Brain pericyte (primary cell): ENCODE results near the gene VAPB.

ENCODE experiments used
- DNase-seq: peaks from one replicate; pipeline ENCODE4 v3.0.0-alpha.2; 2012; ENCODE audit warnings: low read depth, low spot score

VAPB gene

GRCh38 chr20:58481481-58482021 lies 92.5 kb downstream of the VAPB start:
- DNase-seq, result no peak

DNA sequence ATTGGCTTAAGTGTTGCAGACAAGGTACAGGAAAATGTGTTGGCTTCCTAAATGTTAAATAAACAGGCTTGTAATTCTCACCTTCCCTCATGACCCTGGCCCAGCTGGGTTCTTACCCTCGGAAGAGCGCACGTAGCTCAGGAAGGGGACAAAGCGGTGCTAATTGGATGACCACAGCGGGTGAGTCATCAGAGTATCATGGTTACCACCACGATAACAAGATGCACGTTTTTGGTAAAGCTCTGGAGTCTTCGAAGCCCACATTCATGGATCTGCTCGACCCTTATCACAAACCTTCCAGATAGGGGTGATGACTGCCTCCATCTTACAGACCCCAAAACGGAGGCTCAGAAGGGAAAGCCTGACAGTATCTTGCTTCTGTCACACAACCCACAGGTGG lies 93.4 kb downstream of the VAPB start:
- no peak for DNase-seq

DNA sequence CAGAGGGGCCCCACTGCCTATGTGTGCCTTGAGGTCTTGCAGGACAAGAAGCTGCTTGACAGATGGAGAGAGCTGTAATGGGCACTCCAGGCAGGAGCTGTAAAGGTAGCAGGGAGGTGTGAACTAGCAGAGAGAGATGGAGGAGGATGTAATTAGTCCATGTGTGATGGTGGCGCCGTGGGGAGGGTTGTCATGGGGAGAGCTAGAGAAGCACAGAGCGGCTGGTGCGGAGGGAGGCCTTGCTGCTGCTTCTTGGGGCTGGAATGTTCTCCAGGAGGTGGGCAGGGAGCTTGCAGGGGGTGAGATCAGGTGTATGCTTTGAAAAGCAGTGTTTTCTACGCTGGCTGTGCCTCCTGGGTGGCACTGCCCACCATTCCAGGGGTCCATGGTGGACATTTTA lies 94.0 kb downstream of the VAPB start:
- DNase-seq, result no peak

GRCh38 chr20:58483470-58483869 lies 94.4 kb downstream of the VAPB start:
- DNase-seq, result no peak

DNA sequence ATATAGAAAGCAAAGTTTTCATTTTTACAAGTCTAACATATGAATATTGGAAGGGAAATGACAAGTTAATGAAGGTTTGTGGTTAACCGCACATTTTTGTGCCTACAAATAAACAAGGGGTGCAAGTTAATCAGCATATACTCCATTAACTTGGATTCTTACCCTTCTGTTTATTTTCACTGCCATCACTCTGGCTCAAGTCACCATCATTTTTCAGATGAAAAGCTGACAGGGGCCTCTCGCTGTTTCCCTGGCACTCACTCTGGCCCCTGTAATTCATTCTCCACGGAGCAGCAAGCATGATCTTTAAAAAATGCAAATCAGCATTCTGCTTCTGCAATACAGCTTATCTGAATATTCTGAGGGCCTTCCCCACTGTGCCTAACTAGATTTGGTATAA lies 96.4 kb downstream of the VAPB start:
- DNase-seq, result no peak

DNA sequence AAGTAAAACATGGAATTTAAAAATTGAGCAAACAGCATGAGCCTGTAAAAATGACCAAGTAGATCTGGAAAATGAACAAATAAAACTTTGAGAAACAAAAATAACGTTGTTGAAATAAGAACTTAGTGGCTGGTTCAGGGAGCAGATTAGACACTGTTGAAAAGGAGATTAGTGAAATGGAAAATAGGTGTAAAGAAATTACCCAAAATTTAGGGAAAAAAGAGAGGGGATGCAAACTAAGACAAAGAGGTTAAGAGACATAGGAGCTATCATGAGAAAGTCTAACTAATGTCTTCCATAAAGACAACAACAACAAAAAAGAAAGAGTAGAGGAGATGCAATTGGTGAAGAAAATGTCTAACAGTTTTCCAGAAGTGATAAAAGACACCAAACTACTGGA lies 97.2 kb downstream of the VAPB start:
- DNase-seq, result no peak

- DNase-seq, result no peak
Measured at GRCh38 chr20:58492074-58492718, 103.2 kb downstream of the VAPB start.

DNA sequence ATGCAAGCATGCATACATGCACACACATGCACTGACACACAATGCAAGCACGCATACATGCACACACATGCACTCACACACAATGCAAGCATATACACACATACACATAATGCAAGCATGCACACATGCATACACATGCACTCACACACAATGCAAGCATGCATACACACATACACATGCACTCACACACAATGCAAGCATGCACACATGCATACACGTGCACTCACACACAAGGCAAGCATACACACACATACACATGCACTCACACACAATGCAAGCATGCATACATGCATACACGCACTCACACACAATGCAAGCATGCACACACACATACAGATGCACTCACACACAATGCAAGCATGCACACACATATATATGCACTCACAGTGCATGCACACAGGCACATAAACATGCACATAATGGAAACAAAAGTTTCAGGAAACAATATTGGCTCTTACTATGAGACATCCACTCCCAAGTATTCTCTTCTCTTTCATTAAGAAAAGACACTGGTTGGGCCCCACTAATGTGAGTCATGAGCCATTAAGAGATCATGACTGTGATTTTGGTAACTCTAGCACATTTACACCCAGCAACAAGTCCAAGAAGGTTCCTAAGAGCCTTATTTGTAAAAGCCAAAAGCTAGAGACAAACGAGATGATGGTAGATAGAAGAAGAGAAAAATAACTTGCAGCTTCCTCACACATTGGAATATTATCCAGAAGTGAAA lies 103.9 kb downstream of the VAPB start:
- no peak for DNase-seq

DNA sequence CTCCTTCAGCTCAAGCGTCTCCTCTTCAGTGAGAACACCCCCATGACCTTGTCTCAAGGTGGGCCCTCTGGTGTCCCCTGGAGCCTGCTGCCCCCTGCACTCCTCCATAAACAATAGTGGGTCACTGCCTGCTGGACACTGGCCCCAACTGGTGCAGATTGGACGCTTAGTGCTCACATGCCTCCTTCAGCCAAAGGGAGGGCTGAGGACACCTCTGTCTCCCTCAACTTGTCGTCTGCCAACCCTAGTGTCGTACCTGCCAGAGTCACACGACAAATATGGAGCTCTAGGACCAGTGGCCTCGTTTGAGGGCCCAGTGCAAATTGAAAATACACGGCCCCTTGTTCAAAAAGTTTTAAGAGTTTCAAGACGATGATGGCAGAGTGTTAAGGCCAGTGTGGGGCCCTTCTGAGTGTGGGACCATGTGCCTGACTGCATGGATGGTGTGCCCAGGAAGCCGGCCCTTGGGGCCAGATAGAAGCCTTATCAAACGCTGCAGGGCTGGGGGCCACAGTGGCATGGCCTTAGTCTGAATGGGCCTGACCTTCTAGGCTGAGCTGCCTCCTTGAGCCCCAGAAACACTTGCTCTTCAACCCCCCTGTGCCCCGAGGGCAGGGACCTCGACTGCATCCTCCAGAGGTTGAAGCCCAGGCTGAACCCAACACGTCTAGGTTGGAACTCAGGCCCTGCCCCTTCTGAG lies 106.0 kb downstream of the VAPB start:
- DNase-seq, result no peak

DNA sequence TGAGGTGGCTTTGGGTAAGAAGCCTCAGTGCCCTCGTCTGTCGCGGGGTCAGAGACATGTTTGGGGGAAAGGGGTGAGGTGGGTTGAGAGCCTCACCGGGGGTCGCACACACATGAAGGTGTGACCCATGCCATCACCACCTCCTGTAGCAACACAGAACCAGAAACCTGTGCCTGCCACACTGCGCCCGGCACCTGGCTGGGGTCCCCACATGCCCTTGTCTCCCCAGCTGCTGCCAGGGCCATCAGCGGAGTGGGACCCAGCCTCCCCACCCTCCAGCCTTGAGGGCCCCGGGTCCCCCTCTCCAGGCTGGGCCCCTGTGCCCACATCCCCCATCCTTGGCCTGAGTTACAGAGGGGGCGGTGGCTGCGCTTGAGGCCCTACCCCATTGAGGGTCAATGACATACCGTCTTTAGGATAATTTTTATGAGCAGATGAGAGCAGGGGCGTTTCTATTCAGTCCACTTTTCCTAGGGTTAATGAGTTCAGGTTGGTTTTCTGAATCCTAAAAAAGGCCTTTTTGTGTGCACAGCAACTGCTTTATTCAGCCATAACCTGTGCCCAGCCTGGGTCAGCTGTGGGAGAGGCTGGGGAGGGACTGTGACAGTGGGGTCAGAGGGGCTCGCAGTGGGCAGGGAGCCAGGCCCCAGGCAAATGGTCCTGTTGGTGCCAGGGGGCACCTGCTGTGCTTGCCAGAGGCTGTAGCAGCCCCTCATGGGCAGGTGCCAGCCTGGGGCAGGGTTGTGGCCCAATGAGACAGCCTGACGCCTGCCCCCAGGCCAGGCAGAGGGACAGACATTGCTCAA lies 106.8 kb downstream of the VAPB start:
- no peak for DNase-seq

GRCh38 chr20:58496429-58496769 lies 107.4 kb downstream of the VAPB start:
- no peak for DNase-seq

- DNase-seq, result no peak
Measured at GRCh38 chr20:58497076-58497641, 108.1 kb downstream of the VAPB start.

GRCh38 chr20:58497724-58498469 lies 108.9 kb downstream of the VAPB start:
- DNase-seq, result no peak

DNA sequence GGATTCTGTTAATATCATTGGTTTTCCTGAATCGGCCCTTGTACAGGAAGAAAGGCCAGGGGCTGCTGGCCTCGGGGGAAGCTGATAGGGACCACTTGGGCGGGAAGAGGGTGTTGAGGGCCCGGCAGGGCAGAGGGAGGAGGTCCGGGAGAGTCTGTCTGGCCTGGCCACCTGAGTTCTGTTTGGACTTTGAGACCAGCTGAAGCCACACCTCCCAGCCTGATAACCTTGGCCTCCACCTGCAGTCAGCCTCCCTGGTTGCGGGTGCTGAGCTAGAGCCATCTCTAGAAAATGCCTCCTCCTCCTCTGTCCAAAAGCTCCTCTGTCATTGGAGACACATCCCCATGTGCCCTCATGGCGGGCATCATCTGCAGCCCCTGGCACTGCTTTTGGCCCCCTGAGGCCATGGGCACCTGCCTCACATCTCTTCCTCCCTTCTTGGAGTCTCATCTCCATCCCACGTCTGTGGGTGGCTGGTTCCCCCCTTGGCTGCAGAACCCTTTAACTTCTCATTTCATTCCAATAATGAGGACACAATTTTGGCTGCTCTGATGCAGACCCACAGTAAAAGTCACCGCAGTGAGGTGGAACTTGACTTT lies 109.5 kb downstream of the VAPB start:
- DNase-seq, result no peak

- no peak for DNase-seq
Measured at GRCh38 chr20:58500256-58500655, 111.2 kb downstream of the VAPB start.
